Mucosa of stomach (tissue), 1 donor: ENCODE data around the gene P2RY4.
"Not testable (repeated sequence)": the region's sequence is repeated elsewhere in the genome, so short reads cannot be mapped to it uniquely, and the experiment has no call there.

Experiments used
- H3K27me3 ChIP-seq: one replicate; pipeline ENCODE4 v1.7.0; 2013; ENCODE audit warnings: mild to moderate bottlenecking, low read length; ENCODE audit not compliant: control insufficient read depth, insufficient read depth
- H3K36me3 ChIP-seq: one replicate; pipeline ENCODE4 v1.7.0; 2013; ENCODE audit warnings: low read length; ENCODE audit not compliant: control insufficient read depth, insufficient read depth
- H3K4me1 ChIP-seq: one replicate; pipeline ENCODE4 v1.7.0; 2013; ENCODE audit warnings: mild to moderate bottlenecking, low read length; ENCODE audit not compliant: control insufficient read depth, insufficient read depth
- H3K4me3 ChIP-seq: one replicate; pipeline ENCODE4 v1.7.0; 2013; ENCODE audit warnings: low read length
- H3K9ac ChIP-seq: one replicate; pipeline ENCODE4 v1.7.0; 2013; ENCODE audit warnings: mild to moderate bottlenecking, low read length, moderate library complexity
- H3K9me3 ChIP-seq: one replicate; pipeline ENCODE4 v1.7.0; 2013; ENCODE audit warnings: mild to moderate bottlenecking, low read length, moderate library complexity; ENCODE audit not compliant: control insufficient read depth
- donor health status: Pancreatic carcinoma.

P2RY4 gene

DNA sequence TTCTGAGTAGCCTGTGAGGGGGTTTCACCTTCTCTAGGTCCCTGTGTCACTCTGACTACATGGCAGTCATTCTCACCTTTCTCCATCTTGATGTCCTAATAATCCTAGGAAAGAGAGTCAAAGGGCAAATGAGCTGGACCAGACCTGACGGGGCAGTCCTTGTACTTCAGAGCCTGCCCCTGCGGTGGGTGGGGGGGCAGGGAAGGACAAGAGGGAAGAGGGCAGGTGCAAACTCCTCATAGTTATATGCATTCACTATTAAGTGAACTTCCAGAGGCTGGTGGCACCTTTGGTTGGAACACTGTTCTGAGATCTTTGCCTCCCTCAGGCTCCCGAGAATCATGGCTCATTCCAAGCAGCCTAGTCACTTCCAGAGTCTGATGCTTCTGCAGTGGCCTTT, 25.6 kb downstream of the P2RY4 start, which contains the start of gene AWAT1:
TSS of gene AWAT1 (plus strand) at position 301 of the 400 bp plus-strand sequence. CDS start at position 342, 41 bp downstream.
- no peaks in the 10 kb centered on the region for H3K9me3 ChIP-seq
- H3K9ac ChIP-seq, result no peak within 1 kb of the TSS
- H3K27me3 ChIP-seq, result no peaks in the 10 kb centered on the region
- H3K4me3 ChIP-seq, result no peak within 1 kb of the TSS
- H3K4me1 ChIP-seq, result no peaks in the 10 kb centered on the region
- no peaks in the 10 kb centered on the region for H3K36me3 ChIP-seq

DNA sequence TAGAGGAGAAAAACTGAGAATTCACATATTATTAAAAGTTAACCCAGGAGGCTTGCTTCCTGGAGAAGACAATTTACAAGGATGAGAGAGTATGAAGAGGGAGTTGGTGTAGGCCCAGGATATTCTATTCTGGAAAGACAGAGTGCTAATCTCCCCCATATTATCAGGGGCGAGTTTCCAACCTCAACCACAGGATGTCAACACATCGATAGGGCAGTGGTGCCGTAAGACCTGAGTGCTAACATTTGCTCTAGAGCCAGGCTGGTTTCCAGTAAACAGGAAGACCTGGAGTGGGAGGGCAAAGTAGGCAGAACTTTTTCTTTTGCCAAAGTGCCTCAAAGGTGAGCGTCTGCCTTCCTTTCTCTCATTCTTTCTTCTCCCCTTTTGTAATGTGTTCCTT, 28.3 kb downstream of the P2RY4 start:
- H3K4me1 ChIP-seq, result no peaks in the 10 kb centered on the region
- no peaks in the 10 kb centered on the region for H3K9me3 ChIP-seq
- H3K4me3 ChIP-seq, result no peak overlapping the region
- H3K36me3 ChIP-seq, result no peaks in the 10 kb centered on the region
- H3K27me3 ChIP-seq, result no peaks in the 10 kb centered on the region
- no peak overlapping the region for H3K9ac ChIP-seq

DNA sequence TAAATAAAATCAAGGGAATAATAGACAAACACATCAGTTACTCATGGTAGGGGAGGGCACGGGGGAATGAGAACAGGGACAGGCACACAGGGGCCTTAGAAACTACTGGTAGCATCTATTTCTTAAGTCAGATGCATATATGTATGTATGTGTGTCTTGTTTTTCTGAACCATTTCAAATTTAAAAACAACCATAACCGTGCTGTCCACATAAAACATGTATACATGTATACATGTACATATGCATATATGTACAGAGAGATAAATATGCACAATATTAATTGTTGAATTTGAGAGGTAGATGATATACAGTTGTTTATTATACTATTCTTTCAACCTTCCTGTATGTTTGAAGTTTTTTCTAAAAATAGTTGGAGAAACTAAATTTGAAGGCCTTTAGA, 33.3 kb downstream of the P2RY4 start:
- no peak overlapping the region for H3K4me3 ChIP-seq
- no peaks in the 10 kb centered on the region for H3K9me3 ChIP-seq
- no peaks in the 10 kb centered on the region for H3K36me3 ChIP-seq
- no peaks in the 10 kb centered on the region for H3K4me1 ChIP-seq
- no peaks in the 10 kb centered on the region for H3K27me3 ChIP-seq
- no peak overlapping the region for H3K9ac ChIP-seq

DNA sequence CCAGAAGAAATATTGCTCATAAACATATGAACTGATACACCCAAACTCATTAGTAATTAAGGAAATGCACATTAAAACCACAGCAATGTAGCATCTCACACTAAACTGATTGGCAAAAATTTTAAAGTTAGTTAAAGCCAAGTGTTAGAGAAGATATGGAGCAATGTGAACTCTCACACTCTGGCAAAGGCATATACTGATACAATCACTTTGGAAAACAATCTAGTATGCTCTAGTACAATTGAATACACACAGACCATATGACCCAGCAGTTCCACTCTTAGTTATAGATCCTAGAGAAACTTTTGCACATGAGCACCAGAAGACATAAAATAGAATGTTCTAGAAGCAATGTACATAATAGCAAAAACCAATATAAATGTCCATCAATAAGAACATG, 34.0 kb downstream of the P2RY4 start:
- H3K9ac ChIP-seq, result no peak overlapping the region
- H3K9me3 ChIP-seq, result no peaks in the 10 kb centered on the region
- no peaks in the 10 kb centered on the region for H3K4me1 ChIP-seq
- H3K36me3 ChIP-seq, result no peaks in the 10 kb centered on the region
- no peaks in the 10 kb centered on the region for H3K27me3 ChIP-seq
- no peak overlapping the region for H3K4me3 ChIP-seq

DNA sequence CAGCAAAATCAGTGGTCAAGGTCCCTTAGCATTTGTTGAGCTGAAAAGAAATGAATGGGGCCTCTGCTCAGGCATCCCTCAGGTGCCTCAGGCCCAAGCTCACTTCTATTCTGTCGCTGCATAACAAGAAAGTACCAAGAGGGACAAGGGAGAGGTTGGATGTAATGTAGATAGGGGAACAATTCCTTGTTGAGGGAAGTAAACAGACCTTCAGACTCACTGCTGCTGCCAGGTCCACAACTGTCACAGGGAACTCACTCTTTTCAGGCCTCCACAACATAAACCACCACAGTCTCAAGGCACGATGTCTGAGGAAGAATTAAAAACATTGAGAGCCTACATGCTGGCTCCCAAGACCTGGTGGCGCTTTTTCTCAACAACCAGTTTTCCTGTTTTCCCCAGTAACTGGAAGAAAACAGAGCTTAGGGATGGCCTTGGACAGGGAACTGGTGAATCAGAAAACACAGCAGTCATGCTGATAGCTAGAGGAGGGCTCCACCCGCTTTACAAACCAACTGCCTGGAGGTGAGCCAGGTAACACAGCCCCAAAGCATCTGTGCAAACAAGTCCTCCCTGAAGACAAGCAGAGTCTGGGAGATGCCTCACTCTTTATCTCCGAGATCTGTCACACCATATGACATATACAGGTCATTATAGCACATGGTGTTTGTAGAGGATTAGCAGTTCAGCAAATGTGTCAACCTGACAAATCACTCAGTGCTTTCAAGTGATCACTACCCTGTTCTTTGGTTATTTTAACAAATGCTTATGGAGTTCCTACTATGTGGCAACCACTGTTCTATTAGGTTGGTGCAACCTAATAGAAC, 39.9 kb downstream of the P2RY4 start:
- Histone ChIP-seq H3K4me1 (peaks cover 3% of the 10 kb centered on the region), H3K4me3 (no peak overlapping the region), H3K27me3 (no peaks in the 10 kb centered on the region), H3K36me3 (no peaks in the 10 kb centered on the region), H3K9ac (no peak overlapping the region), H3K9me3 (no peaks in the 10 kb centered on the region)

DNA sequence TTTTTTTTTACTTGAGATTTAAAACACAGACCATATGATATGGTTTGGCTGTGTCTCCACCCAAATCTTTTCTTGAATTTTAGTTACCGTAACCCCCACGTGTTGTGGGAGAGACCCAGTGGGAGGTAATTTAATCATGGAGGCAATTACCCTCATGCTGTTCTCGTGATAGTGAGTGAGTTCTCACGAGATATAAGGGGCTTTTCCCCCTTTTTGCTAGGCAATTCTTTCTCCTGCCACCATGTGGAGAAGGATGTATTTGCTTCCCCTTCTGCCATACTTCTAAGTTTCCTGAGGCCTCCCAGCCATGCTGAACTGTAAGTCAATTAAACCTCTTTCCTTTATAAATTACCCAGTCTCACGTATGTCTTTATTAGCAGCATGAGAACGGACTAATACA, 50.4 kb downstream of the P2RY4 start:
- H3K4me3 ChIP-seq, H3K36me3 ChIP-seq, H3K9me3 ChIP-seq, H3K27me3 ChIP-seq, H3K9ac ChIP-seq, H3K4me1 ChIP-seq: not testable (repeated sequence)

DNA sequence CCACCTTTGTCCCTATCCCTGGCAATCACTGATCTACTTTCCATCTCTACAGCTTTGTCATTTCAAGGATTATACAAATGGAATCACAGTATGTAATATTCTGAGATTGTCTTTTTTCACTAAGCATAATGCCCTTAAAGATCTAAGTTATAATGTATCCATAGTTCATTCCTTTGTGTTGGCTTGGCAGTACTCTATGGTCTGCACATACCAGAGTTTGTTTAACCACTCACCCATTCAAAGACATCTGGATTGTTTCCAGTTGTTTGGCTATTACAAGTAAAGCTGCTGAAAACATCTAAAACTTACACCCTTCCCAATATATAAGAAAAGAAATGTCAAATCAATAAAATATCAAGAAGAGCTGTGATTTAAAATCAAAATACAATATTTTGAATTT, 51.5 kb downstream of the P2RY4 start:
- H3K4me3 ChIP-seq, result no peak overlapping the region
- no peaks in the 10 kb centered on the region for H3K27me3 ChIP-seq
- H3K36me3 ChIP-seq, result no peaks in the 10 kb centered on the region
- no peaks in the 10 kb centered on the region for H3K9me3 ChIP-seq
- no peak overlapping the region for H3K9ac ChIP-seq
- no peaks in the 10 kb centered on the region for H3K4me1 ChIP-seq
